CD4-positive, alpha-beta T cell treated with Interleukin-4 for 4 hours (primary cell): Measurements from ENCODE around the gene GJA10.

Experiments
- DNase-seq: peaks from one replicate; pipeline ENCODE4 v3.0.0-alpha.2; 2020

GJA10 gene

GRCh38 chr6:89917801-89918366, 23.6 kb downstream of the GJA10 start:
- no peak for DNase-seq

- no peak for DNase-seq
Measured at GRCh38 chr6:89921197-89921596, 26.9 kb downstream of the GJA10 start.

- DNase-seq, result no peak
Measured at GRCh38 chr6:89921691-89922090, 27.4 kb downstream of the GJA10 start.

GRCh38 chr6:89924231-89924630, 30.0 kb downstream of the GJA10 start:
- no peak for DNase-seq

DNA sequence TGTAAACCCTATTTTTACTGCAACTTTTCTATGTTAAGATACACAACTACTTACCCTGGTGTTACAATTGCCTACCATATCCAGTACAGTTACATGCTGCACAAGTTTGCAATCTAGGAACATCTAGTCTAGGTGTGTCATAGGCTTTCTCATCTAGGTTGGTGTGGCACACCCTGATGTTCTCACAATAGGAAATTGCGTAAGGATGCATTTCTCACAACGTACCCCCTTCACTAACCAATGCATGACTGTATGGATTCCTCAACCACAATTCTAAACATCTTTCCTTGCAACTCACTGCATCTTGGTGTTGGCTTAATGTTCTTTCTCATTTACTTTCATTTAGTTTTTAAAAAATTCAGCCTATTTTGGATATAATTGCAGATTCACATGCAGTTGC, 31.6 kb downstream of the GJA10 start:
- no peak for DNase-seq

- DNase-seq, result no peak
Measured at GRCh38 chr6:89927264-89927663, 33.0 kb downstream of the GJA10 start.

DNA sequence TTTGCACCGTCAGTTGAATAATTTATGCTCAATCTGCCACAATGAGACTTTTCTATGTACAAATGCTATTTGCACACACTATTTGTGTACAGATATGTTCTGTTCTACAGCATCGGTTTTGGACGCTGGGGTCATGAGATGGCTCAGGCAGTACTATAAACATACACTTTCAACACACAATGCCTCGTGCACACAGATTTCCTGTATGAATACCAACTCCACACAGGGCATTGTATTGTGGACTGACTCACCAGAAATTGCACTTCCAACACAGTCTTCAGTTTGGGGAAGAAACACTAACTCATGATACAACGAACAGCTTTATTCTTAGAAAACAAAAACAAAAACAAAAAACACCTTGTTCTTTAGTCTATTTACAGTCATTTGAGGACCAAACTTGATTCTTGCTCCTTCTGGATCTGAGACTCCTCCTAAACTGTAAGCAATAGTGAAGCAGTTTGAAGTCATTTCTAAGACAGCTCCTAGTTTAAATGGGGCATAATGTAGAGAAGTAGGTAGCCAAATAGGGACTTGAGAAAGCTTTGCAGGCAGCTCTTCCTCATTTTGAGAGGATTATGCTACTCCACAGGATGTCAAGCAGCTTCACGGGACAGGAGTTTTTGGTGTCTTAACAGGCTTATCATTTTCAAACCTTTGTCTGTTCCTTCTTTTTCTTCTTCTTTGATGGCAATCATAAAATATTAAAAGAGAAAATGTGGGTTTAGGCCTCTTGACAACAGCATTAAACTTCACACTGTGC, 33.7 kb downstream of the GJA10 start:
- DNase-seq, result no peak

GRCh38 chr6:89928604-89929003, 34.3 kb downstream of the GJA10 start:
- no peak for DNase-seq

GRCh38 chr6:89930789-89931188, 36.5 kb downstream of the GJA10 start:
- DNase-seq, result no peak

DNA sequence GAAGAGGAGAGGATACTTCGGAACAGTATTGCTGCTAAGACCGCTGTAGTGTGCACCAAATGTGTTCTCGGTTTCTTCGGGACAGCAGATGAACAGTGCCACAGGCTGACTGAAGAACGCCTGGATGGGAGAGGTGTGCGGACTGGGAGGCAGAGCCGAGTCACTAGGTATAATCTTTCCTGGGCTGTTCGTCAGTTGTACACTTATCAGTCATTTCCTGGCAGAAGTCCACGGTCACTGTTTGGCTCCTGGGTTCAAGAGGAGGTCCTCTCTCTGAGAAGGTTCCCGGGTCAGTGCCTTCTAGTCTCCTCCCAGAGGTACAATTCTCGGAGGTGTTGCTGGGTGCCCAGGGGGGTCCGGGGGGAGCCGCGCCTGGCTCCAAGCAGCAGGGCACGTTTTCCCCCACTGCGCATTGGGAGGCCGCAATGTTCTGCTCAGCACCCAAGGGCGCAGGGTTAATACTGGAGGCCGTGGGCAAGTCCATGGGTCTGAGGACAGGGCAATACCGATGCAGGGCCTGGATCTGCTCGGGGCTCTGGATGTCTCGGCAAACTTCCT, 38.1 kb downstream of the GJA10 start:
- DNase-seq, result no peak

DNA sequence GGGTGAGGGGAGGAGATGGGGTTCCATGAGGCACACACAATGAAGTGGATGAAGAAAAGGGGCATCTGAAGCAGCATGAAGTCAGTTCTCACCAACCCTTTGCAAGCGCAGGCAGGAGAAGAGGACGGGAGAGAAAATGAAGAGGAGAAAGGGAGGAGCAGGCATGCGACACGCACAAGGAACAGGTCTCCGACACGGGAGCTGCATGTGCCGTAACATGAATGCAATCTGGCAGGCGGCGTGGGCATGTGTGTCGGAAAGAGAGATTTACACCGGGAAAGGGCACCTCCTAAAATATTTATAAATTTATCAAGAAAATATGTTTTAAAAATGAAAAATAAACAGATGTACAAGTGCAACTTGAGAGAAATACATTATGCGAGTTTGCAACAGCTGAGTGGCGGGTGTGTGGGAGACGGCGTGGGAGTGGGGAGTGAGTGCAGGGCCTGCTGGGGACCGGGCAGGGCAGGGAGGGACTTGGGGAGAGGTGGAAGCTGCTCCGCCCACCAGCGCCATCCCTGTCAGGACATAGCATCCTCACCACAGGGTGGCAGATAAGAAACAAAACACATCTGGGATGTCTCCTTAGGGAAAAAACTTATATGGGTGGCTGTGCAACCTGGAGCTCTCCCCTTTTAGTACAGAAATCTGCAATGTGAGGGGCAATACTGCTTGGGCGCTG, 40.6 kb downstream of the GJA10 start:
- no peak for DNase-seq

DNA sequence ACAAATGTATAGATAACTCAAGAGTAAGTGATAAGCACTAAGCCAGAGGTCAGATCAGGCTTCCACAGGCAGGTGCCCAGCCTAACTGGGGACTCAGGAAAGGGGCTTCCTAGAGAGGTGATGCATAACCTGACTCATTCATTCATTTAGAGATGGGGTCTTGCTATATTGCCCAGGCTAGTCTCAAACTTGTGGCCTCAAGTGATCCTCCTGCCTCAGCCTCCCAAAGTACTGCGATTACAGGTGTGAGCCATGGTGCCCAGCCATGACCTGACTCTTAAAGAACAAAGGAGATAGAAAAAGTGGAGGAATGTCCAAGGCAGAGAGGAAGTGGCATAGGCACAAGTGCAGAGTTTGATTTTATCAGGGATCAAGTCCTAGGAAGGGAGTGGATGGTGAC, 41.9 kb downstream of the GJA10 start:
- no peak for DNase-seq

GRCh38 chr6:89938014-89938413, 43.7 kb downstream of the GJA10 start:
- no peak for DNase-seq

- no peak for DNase-seq
Measured at GRCh38 chr6:89939144-89939543, 44.9 kb downstream of the GJA10 start.

DNA sequence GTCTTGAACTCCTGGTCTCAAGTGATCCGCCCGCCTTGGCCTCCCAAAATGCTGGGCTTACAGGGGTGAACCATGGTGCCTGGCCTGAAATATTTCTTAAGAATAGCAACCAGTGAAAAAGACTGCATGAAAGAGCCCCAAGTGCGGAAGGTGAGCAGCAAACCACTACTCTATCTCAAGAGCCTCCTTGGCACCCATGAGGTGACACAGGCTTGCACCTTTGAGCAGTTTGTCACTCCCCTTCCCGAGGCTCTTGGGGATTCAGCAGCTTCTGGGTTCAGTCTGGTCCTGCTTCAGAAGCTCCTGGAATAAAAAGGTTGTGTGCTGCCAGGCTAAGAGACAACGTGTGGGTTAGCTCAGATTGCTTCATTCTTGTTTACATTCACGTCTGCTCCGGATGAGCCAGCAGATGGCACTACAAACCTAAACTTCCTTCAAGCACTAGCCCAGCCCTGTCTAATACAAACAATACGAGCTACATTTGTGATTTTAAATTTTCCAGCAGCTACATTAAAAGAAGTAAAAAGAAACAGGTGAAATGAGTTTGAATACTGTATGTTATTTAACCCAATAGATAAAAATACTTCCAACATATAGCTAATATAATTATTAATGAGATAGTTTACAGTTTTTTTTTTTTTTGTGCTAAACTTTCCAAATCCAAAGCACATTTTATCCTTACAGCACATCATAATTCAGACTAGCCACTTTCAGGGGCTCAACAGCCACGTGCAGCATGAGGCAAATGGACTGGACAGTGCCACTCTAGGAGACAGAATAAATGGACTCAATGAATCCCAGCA, 46.2 kb downstream of the GJA10 start:
- peak; percentile 76 for DNase-seq

DNA sequence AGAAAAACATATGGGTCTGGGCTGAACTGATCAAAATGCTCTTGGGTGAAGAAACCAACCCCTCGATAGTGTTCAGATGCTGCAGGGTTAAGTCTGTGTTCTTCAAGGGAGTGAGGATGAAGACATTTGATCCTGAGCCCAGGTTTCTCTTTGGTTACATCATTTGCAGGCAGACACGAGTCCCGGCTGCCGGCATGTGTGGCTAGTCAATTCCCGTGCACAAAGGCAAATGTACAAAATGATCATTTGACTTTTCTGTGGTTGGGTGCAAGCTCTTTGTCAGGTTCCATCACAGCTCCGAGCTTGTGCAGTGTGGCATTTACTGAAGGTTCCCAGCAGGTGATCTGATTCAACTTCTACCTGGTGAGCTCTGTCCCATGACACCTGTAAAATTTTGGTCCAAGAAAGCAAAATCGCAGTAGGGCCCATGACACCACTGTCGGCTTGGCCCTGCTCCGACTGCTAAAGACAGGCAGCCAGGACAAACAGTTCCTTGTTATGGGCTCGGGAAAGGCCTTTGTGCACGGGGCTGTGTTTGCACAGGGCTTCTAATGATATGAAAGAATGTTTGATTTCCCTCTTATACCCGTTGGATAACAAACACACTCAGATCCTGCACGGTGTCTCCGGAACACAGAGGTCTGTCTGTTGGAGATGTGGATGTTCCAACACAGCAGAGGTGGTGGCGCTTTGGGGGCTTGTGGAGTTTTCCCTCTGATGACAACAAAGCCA, 46.9 kb downstream of the GJA10 start:
- no peak for DNase-seq

- DNase-seq, result no peak
Measured at GRCh38 chr6:89941763-89942497, 47.7 kb downstream of the GJA10 start.

DNA sequence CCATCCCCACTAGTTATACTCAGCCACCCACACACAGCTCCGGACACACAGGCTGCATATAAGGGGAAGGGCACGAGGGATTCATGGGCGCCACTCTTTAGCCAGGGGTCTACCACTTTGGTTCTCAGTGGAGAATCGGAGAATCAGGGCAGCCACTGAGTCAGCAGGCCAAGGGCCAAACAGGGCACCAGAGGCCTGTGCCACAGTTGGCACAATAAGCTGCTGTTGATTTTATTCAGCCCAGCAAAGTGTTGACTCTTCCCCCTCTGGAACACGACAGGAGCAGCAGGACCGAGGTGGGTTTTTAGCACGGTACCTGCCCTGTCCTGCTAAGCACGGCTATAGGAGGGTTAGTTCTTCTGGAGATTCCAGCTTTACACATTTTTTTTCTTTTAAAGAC, 48.3 kb downstream of the GJA10 start:
- no peak for DNase-seq

- DNase-seq, result no peak
Measured at GRCh38 chr6:89944181-89944755, 50.0 kb downstream of the GJA10 start.

DNA sequence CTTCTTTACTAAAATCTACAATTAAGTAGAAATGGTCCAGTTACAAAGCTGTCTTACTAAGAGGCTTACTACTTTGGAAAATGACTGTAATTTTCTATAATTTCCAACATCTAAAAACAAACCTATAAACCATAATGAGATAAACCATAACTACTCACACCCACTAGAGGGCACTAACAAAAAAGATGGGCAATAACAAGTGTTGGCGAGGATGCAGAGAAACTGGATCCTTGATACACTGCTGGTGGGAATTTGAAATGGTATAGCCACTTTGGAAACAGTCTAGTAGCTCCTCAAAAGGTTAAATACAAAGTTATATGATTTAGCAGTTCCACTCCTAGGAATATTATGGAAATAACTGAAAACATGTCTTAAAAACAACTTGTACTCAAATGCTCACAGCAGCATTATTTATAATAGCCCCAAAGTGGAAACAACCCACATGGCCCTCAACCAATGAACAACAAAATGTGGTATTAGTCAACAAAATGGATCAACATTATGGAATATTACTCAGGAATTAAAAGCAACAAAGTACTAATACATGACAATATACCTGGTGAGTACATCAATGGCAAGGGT, 50.6 kb downstream of the GJA10 start:
- peak; percentile 33 for DNase-seq
